Measurements from ENCODE around the gene FAM118B.
A peak's percentile ranks its signal among the peaks of the same experiment; 100 is the strongest.
"Not testable (repeated sequence)": the region's sequence is repeated elsewhere in the genome, so short reads cannot be mapped to it uniquely, and the experiment has no call there.

FAM118B gene

GRCh38 chr11:126304457-126305075 is 93.0 kb downstream of the FAM118B start:
- Histone ChIP-seq H3K4me1 (ENCODE audit: insufficient read depth, low read length) (peaks cover 15% of the 10 kb centered on the region), H3K9me3 (ENCODE audit: low read length) (peaks cover 2% of the 10 kb centered on the region), H2AFZ (ENCODE audit: low read depth, low read length) (peak overlapping the region; percentile 66), H3K27me3 (ENCODE audit: insufficient read depth, low read length) (no peaks in the 10 kb centered on the region), H3K4me3 (ENCODE audit: low read length) (peak overlapping the region; percentile 76), H3K36me3 (ENCODE audit: insufficient read depth, low read length) (peaks cover 3% of the 10 kb centered on the region)

GRCh38 chr11:126305699-126306098 is 94.1 kb downstream of the FAM118B start:
- Histone ChIP-seq H3K4me1 (ENCODE audit: insufficient read depth, low read length) (peaks cover 15% of the 10 kb centered on the region), H2AFZ (ENCODE audit: low read depth, low read length) (no peak overlapping the region), H3K36me3 (ENCODE audit: insufficient read depth, low read length) (peaks cover 3% of the 10 kb centered on the region), H3K4me3 (ENCODE audit: low read length) (no peak overlapping the region), H3K27me3 (ENCODE audit: insufficient read depth, low read length) (no peaks in the 10 kb centered on the region), H3K9me3 (ENCODE audit: low read length) (peaks cover 2% of the 10 kb centered on the region)

- H3K4me1 ChIP-seq (ENCODE audit: insufficient read depth, low read length) = peaks cover 15% of the 10 kb centered on the region
- H3K27me3 ChIP-seq (ENCODE audit: insufficient read depth, low read length) = no peaks in the 10 kb centered on the region
- no peak overlapping the region for H2AFZ ChIP-seq (ENCODE audit: low read depth, low read length)
- no peak overlapping the region for H3K4me3 ChIP-seq (ENCODE audit: low read length)
- peaks cover under 1% of the 10 kb centered on the region for H3K36me3 ChIP-seq (ENCODE audit: insufficient read depth, low read length)
- no peaks in the 10 kb centered on the region for H3K9me3 ChIP-seq (ENCODE audit: low read length)
These were observed 96.1 kb downstream of the FAM118B start for GRCh38 chr11:126307706-126308105.

GRCh38 chr11:126308271-126308671 is 96.7 kb downstream of the FAM118B start:
- no peak overlapping the region for H2AFZ ChIP-seq (ENCODE audit: low read depth, low read length)
- no peak overlapping the region for H3K4me3 ChIP-seq (ENCODE audit: low read length)
- H3K36me3 ChIP-seq (ENCODE audit: insufficient read depth, low read length) = no peaks in the 10 kb centered on the region
- no peaks in the 10 kb centered on the region for H3K27me3 ChIP-seq (ENCODE audit: insufficient read depth, low read length)
- H3K4me1 ChIP-seq (ENCODE audit: insufficient read depth, low read length) = peaks cover 11% of the 10 kb centered on the region
- no peaks in the 10 kb centered on the region for H3K9me3 ChIP-seq (ENCODE audit: low read length)

GRCh38 chr11:126308771-126309170 is 97.2 kb downstream of the FAM118B start:
- not testable (repeated sequence) for H3K27me3 ChIP-seq (ENCODE audit: insufficient read depth, low read length); H3K4me3 ChIP-seq (ENCODE audit: low read length); H2AFZ ChIP-seq (ENCODE audit: low read depth, low read length); H3K9me3 ChIP-seq (ENCODE audit: low read length); H3K4me1 ChIP-seq (ENCODE audit: insufficient read depth, low read length); H3K36me3 ChIP-seq (ENCODE audit: insufficient read depth, low read length)

- Histone ChIP-seq H3K4me1 (ENCODE audit: insufficient read depth, low read length) (peaks cover 4% of the 10 kb centered on the region), H2AFZ (ENCODE audit: low read depth, low read length) (no peak overlapping the region), H3K9me3 (ENCODE audit: low read length) (no peaks in the 10 kb centered on the region), H3K36me3 (ENCODE audit: insufficient read depth, low read length) (no peaks in the 10 kb centered on the region), H3K4me3 (ENCODE audit: low read length) (no peak overlapping the region), H3K27me3 (ENCODE audit: insufficient read depth, low read length) (no peaks in the 10 kb centered on the region)
These were observed 98.8 kb downstream of the FAM118B start for GRCh38 chr11:126310200-126310991.

GRCh38 chr11:126310992-126311310 is 99.4 kb downstream of the FAM118B start:
- no peaks in the 10 kb centered on the region for H3K36me3 ChIP-seq (ENCODE audit: insufficient read depth, low read length)
- H3K4me1 ChIP-seq (ENCODE audit: insufficient read depth, low read length) = peaks cover 4% of the 10 kb centered on the region
- no peak overlapping the region for H3K4me3 ChIP-seq (ENCODE audit: low read length)
- no peaks in the 10 kb centered on the region for H3K9me3 ChIP-seq (ENCODE audit: low read length)
- no peaks in the 10 kb centered on the region for H3K27me3 ChIP-seq (ENCODE audit: insufficient read depth, low read length)
- H2AFZ ChIP-seq (ENCODE audit: low read depth, low read length) = no peak overlapping the region

GRCh38 chr11:126311401-126312291 is 100.1 kb downstream of the FAM118B start:
- Histone ChIP-seq H3K9me3 (ENCODE audit: low read length) (no peaks in the 10 kb centered on the region), H3K4me1 (ENCODE audit: insufficient read depth, low read length) (peaks cover 4% of the 10 kb centered on the region), H3K36me3 (ENCODE audit: insufficient read depth, low read length) (no peaks in the 10 kb centered on the region), H2AFZ (ENCODE audit: low read depth, low read length) (no peak overlapping the region), H3K4me3 (ENCODE audit: low read length) (no peak overlapping the region), H3K27me3 (ENCODE audit: insufficient read depth, low read length) (no peaks in the 10 kb centered on the region)

Data from neuron (in vitro differentiated cells).